GDM1 (cell line): ENCODE results near the gene SRPK3.
A peak's percentile ranks its signal among the peaks of the same experiment; 100 is the strongest.

Experiments used
- DNase-seq: peaks from one replicate; lab custom pipeline; 2025; lab: John Stamatoyannopoulos, UW

SRPK3 gene

DNA sequence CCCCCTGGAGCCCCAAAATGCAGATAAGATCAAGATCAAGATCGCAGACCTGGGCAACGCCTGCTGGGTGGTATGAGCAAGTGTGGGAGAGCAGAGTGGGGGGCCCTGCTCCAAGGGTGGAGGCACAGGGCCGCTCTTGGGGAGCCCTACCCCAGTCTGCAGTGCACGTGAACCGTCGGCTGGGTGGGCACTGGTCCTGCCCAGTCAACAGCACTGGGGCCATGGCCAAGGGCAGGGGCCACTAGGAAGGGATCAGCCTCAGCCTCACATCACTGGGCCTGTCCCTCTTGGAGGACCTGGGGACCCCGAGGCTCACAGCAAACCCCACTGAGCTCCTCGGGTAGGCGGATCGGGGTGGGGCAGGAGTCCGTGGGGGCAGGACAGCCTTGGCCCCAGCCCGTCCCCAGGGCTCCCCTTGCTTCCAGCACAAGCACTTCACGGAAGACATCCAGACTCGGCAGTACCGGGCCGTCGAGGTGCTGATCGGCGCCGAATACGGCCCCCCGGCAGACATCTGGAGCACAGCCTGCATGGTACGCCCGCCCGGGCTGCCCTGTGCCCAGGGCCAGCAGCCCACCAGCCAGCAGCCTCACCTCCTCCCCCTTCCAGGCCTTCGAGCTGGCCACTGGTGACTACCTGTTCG lies 3.6 kb downstream of the SRPK3 start:
- DNase-seq, result no peak

DNA sequence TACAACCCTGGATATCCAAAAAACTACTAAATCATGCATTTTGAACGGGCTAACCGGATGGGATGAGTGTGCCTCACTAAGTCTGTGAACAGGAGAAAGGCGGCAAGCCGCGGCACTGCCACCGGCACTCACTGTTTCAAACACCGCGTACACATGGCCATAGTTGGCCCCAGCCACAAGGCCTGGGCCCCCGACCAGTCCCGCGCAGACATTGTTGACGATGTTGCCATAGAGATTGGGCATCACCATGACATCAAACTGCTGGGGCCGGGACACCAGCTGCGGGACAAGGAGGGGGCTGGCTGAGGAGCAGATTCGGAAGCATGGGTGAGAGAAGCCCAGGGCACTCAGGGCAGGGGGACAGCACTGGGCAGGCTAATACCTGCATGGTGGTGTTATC lies 5.8 kb downstream of the SRPK3 start:
- no peak for DNase-seq

DNA sequence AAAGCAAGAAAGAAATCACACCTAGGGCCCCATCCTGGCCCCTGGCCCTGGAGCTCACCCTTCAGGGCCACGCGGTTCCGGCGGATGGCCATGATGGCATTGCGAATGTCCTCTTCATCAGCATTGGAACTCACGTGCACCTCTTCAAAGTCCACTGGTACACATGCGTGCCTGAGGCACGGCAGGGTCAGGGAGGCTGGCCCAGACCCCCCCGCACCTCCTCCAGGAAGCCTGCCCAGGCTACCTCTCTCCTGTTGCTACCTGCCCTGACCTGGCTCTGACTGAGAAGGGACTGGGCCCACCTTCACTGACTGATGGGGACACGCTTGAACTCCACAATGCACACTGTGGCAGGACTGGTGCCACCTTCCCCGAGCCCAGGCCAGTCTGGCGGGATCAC lies 8.8 kb downstream of the SRPK3 start:
- no peak for DNase-seq

DNA sequence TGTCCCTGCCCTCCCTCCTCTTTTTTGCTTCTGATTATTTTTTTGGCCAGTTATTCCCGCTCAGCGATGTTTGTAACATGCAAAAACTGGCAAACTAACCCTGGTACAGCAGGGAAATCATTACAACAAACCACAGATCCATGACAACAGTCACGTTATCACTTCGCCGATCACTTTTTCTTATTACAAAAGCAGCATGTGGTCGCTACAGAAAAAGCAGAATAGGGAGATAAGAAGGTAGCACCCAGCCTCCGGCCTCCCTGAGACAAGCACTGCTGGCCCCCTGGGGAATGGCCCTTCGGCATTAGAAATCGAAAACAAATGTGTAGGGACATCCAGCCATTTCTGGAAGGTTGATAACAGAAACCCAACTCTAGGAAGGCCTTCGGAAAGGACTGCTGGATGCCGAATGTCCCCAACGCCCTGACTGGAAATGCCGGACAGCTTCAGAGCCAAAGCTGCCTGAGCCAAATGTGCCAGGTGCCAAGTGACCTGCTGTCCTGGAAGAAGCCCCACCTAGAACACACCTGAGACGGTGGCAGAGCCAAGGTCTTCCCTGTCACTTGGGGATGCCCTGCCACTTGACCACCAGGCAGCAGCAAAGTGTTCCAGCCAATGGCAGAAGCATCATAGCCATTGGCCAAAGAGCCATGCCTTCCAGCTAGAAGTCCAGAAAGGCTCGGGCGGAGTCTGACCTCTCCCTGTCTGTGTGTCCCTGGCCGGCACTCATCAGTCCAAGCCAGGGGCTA lies 10.4 kb downstream of the SRPK3 start:
- DNase-seq, result no peak

DNA sequence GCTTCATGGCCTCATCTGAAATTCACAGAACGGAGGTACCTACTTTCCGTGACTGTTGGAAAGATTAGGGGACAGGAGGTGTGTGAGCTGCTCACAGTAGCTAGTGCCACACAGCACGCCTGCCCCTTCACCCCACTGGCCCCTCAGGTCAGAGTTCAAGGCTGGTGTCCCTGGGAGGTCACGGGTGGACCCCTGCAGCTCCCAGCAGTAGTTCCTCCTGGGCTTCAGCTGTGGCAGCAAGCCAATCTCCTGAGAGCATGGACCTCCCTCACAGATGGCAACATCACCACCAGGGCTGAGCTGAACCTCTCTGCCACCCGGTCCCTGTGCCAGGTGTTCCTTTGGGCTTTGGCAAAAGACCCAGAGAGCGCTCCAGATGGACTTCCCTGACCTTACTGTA lies 11.5 kb downstream of the SRPK3 start:
- no peak for DNase-seq

DNA sequence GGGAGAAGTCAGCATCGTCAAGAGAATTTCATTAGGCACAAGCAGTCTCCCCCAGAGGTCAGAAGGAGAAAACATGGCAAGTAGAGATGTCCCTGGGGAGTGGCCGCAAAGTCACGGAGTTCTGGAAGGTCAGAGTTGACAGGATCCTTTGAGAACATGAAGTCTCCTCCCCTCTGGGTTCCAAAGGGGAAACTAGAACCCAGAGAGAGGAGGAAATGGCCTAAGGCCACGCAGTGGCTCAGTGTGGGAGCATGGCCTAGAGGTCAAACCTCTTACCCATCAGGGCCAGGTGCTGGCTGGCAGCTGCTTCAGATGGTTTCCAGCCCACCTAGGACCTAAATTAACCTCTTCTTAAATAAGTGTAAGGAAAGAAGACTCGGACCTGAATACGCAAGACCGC lies 12.4 kb downstream of the SRPK3 start:
- no peak for DNase-seq

DNA sequence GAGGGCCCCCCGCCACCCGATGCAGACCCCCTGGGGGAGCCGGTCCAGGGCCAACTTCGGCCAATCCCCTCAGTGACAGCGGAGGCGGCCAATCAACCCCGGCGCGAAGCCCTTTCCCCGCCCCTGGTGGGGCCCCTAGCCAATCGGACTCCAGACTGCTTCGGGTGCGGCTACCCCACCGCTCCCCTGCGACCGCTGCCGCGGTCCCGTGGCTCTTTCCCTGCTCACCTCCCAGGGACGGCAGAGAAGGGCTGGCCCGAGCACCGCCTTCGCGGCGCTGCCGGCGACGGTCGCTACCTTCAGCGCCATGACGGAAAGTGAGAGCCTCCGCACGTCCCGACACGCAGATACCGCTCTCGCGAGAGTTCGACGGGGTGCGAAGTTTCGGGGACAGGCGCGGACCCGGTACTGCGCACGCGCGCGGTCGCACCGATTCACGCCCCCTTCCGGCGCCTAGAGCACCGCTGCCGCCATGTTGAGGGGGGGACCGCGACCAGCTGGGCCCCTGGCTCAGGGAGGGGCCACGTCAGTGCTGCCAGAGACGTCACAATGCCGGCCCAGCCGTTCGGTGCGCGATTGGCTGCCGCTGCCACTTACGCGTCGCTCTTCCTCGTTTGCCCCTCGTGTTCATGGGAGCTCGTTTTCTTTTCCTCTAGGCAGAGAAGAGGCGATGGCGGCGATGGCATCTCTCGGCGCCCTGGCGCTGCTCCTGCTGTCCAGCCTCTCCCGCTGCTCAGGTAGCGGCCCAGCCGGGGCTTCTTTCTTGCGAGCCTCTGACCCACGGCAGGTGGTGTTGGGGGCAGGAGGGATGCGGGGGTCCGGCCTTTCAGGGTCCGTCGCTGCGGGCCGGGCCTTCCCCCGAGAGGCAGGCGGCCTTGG lies 13.4 kb downstream of the SRPK3 start, which contains the start of the genes IDH3G and SSR4:
IDH3G (minus strand) TSS at position 358 of the 879 bp plus-strand sequence; CDS start at position 309, 49 bp downstream.
SSR4 (plus strand) TSS at position 651 of the 879 bp plus-strand sequence; CDS start at position 671, 20 bp downstream.
- DNase-seq, result peak; percentile 94

DNA sequence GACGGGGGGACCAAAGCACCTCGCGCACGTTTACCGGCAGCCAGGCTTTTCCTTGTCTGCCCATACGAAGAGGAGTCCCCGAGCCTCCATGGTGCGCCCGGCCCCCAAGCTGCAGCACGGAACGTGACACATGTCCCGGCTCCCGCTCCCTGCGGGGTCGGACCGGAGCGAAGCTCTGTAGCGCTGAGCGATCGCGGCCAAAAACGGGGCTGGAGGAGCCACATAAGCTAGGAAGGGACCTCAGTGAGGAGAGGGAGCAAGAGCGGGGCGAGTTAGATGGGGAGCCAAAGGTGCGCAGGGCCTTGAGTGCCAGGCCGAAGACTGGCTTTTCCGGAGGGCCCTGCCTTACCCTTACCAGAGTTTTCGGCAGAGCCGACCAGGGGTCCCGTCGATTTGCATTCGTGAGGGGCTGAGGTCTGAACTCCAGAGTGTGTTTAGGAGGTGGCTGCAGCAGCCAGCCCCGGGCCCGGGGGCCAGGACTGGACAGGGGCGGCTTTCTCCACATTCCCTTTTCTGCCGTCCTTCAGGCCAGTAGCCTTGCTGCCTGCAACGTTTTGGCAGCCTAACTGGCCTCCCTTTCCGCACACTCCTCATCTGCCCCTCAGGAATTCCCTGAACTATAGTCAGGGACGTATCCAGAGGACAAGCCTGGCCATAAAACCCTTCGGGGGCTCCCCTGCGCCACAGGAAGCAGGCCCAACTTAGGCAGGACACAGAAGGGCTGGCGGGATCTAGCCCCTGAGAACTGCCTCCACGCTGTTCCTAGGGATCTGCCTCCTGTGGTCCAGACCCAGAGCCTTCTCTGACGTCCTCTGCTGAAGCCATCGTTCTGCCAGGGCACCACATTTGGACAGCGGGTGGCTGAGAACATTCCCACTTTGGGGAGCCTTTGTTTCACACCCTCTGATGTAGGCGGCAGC lies 14.3 kb downstream of the SRPK3 start:
- no peak for DNase-seq

DNA sequence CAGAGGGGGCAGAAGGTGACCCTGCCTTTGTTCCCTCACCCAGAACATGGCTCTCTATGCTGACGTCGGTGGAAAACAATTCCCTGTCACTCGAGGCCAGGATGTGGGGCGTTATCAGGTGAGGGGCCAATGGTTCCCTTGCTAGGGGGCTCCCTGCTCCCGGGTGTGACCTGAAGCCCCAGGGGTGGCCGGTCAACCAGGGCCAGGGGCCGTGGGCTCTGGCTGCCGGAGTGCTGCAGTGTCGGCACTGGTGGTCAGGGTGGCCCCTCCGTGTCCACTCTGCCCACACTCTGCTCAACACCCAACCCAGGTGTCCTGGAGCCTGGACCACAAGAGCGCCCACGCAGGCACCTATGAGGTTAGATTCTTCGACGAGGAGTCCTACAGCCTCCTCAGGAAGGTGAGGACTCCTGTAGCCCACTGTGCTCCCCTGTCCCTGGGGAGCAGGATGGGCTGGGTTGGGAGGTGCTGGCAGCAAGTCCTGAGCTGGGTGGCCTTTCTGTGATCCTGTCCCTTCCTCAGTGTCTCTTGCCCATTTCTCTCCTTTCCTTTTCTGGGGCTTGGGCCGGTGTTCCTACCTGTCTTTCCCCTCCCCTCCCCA lies 16.7 kb downstream of the SRPK3 start:
- DNase-seq, result no peak

DNA sequence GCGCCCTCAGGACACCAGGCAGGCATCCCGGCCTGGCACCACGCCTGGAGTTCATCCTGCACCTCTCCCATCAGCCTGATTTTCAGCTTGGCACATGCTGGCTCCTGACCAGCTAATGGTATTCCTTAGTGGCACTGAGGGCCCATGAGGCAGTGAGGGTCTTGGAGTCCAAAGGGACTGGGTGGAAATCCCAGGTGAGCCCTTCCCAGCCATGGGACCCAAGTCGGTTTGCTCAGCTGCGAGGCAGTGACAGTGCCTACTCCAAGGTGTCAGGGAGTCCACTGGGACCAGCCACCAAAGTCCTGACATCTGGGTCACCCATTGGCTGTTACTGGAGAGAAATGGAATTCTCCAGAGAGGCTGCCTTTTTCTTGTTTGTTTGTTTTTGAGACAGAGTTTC lies 18.5 kb downstream of the SRPK3 start:
- DNase-seq, result no peak

DNA sequence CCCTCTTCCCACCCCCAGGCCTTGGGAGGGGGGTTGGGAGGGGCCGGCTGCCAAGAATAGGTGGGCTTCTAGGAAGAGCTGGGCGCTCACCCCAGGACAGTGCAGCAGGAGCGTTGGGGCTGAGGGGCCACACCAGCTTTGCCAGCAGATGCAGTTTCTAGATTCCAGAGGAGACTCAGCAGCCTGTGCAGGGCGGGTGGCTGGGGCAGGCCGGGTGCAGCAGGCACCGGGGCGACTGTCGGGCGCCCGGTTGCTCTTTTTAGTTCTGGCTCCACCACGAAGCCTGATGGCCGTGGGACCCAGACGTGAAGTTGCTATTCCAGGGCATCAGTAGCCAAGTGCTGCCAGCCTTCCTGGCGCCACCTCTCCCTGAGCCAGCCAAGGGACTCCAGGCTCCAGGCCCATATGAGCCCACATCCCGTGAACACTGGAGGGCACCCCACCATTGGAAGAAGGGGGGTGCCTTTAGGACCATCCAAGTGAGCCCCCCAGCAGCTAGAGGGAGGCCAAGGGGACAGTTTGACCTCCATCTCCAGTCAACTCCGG lies 19.4 kb downstream of the SRPK3 start:
- no peak for DNase-seq

DNA sequence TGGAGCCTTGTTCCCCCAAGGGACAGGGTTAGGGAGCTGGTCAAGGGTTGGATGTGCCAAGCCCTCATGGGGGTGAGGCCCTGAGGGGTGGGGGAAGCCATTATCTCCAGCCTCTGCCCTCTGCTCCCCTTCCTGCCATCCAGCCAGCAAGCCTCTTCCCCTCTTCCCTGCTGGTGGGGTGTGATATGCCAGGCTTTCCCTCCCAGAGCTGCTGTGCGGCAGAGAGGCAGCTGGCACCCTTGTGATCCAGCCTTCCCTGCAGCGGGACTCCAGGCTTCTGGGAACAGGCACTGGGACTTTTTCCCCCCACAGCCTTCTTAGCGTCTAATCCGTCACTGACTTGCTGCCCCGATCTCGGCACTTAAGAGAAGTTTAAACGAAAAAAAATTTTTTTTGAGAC lies 19.9 kb downstream of the SRPK3 start:
- no peak for DNase-seq

DNA sequence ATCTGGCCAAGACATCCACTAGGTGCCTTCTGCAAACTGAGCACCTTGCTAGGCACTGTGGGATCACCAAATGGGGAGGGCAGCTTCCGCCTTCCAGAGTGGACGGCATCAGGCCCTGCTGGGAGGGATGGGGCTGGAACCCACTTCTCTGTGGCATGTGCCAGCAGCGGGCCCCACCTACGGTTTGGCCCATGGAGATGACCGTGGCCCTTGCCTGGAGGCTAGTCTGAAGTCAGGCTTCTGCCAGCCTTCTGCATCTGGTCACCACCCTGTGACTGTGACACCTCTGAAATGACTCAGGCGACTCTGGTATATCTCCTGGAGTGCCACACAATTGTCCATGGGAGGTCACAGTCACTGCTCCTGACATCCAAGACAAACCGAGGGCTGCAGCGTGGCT lies 20.8 kb downstream of the SRPK3 start:
- DNase-seq, result no peak

DNA sequence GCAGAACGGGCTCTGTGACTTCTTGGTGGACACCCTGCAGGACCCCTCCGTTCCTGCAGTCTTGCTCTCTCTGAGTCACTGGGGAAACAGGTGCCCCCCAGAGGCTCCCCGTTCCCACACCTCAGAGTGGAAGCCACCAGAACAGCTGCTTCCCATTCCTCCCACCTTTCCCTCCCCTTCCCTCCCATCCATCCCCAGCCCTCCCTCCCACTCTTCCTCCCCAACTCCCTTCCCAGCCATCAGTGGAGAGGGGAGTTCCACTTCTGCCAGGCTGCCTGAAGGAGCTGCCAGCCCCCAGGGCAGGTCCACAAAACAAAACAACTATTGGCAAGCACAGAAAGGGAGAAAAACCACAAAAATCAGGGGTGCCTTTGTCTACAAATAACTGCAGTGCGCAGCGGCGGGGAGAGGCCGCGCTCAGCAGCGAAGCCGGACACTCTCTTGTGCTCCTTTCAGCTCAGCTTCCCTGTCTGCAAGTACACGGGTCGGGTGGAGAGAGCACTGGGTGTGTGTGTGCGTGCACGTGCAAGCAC lies 21.7 kb downstream of the SRPK3 start:
- DNase-seq, result no peak

DNA sequence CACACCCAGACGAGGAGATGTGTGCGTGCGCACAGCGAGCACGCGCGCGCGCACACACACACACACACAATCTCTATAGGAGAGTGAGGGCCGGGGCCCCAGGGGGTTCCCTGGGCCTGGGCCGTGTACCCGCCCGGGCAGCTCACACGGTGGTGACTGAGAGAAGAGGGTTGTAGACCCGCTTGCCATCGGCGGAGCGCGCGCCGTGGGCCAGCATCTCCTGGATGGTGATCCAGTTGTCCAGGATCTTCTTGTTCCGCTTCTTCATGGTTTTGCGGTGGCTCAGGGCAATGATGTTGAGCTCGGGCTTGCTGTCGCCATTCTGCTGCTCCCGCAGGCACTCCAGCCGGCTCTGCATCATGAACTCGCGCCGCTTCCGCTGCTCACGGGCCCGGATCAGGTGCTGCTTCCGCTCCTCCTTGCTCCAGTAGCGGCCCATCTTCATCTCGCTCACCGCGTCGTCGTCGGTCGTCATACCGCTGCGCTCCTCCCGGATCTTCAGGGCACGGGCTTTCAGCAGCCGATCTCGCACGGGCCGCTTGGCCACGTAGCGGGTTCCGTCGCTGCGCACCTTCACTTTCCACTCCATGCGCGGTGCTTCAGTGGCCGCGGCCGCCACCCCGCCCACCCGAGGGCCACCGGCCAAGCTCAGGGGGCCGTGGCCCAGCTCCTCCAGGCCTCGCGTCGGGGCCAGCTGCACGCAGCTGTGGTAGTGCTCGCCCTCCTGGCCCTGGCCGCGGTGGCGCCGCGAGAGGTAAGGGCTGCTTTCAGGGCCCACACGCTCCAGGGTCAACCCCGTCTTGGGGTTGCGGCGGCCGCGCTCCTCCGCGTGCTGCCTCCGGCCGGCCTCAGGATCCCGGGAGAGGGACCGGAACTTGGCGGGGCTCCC lies 22.6 kb downstream of the SRPK3 start:
- no peak for DNase-seq

DNA sequence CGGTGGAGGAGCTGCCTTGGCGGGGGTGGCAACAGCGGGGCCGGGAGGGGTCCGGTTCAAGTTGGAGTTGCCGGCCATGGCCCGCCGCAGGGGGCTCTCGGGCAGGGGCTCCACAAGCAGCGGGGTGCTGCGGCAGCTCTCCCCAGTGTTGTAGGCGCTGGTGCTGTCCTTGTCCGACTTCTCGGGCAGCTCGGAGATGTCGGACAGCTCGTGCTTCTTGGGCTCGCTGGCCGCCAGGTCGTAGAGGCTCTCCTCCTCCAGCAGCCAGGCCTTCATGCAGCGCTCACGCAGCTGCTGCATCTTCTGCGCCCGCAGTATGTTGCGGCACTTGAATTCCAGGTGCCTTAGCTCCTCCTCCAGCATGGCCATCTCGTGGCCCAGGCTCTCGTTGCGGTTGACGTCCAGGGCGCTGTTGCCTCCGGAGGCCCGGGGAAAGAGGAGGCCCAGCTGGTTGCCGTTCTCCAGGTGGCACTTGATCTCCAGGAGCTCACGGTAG lies 23.3 kb downstream of the SRPK3 start:
- DNase-seq, result no peak

DNA sequence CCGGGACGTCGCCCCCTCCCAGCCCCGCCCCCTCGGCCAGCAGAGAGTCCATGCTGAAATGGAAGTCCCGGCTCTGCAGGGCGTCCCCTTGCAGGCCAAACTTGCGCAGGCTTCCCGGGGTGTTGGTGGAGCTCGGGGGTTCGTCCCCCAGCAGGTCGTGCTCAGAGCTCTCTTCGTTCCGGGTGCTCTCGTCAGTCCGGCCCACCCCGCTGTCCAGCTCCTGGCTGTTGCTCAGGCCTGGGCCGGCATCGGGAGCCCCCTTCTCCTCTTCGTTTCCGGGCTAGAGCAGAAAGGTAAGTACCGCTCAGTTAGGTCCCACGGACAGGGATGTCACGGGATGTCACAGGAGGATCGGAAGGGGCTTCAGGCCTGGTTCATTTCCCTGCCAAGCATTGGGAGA lies 23.8 kb downstream of the SRPK3 start:
- no peak for DNase-seq

DNA sequence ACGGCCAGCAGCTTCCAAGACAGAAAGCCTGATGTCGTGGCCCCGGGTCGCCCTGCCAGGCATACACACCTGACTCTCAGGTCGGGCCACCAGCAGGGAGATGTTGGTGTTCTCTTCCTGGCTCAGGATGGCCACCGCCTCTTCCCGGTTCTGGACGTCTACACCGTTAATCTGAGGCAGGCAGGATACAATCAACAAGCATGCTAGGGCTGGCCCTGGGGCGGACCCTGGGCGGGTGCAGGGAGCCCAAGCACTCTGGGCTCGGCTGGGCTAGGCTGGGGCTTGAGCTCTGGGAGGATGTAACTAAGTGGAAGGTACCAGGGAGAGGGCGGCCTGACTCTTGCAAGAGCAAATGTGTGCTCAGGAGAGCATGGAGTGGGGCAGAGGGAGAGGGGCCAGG lies 24.6 kb downstream of the SRPK3 start:
- DNase-seq, result no peak

DNA sequence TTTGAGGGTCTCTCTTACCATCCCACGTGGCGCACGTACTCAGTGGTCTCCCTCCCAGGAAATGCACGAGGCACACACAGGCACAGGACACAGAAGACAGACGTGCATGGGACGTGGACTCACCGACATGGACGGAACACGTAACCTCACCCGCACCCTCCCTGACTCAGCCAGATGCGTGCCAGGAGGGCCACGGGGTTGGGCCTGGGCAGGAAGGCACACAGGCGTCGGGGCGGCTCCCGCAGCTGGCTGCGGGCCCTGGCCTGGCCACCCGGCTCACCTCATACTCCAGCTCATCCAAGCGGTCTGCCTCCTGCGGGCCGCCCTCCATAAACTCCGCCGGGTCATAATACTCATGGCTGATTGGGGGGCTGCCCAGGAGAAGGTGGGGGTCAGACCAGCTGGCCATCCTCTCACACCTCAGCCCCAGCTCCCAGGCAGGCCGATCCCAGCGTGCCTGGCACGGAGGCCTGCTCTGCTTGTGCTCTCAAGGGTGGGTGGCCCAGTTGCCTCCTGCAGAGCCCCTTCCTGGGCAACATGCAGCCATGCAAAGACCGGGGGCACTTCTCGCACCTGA lies 26.2 kb downstream of the SRPK3 start:
- DNase-seq, result no peak
